ENCODE measurements around the gene TNFRSF25.
A peak's percentile ranks its signal among the peaks of the same experiment; 100 is the strongest.

- TF ChIP-seq CTCF (IDR thresholded peaks at IDR 0.05; ENCODE audit: poor library complexity) (no peak), EZH2 (IDR thresholded peaks at IDR 0.05; ENCODE audit: borderline replicate concordance) (peak; percentile 53)
These were observed 45.4 kb downstream of the TNFRSF25 start for GRCh38 chr1:6420454-6421042.
